Measurements from ENCODE around the gene PRSS56.
A peak's percentile ranks its signal among the peaks of the same experiment; 100 is the strongest.

The PRSS56 gene

GRCh38 chr2:232483923-232484627, 36.1 kb upstream of the PRSS56 start:
- no peaks in the 10 kb centered on the region for H3K36me3 Mint-ChIP-seq (ENCODE audit: low read depth)
- no peak overlapping the region for H3K4me3 Mint-ChIP-seq
- peaks cover 6% of the 10 kb centered on the region for H3K4me1 Mint-ChIP-seq
- H3K27ac Mint-ChIP-seq: no peak overlapping the region
- no peaks in the 10 kb centered on the region for H3K9me3 Mint-ChIP-seq
- ATAC-seq (no peak), DNase-seq (no peak)
- peaks cover 27% of the 10 kb centered on the region for H3K27me3 Mint-ChIP-seq

GRCh38 chr2:232484628-232485347, 35.4 kb upstream of the PRSS56 start:
- no peak for ATAC-seq
- Mint-ChIP-seq H3K27me3 (peaks cover 33% of the 10 kb centered on the region), H3K9me3 (no peaks in the 10 kb centered on the region), H3K36me3 (ENCODE audit: low read depth) (no peaks in the 10 kb centered on the region), H3K4me3 (no peak overlapping the region), H3K4me1 (peaks cover 6% of the 10 kb centered on the region), H3K27ac (no peak overlapping the region)
- DNase-seq: no peak

- Mint-ChIP-seq H3K4me1 (peaks cover 6% of the 10 kb centered on the region), H3K9me3 (no peaks in the 10 kb centered on the region), H3K27me3 (peaks cover 34% of the 10 kb centered on the region), H3K4me3 (no peak overlapping the region), H3K36me3 (ENCODE audit: low read depth) (no peaks in the 10 kb centered on the region), H3K27ac (no peak overlapping the region)
- DNase-seq: no peak
- ATAC-seq: no peak
These were observed 34.8 kb upstream of the PRSS56 start for GRCh38 chr2:232485348-232485756.

GRCh38 chr2:232485757-232486557, 34.2 kb upstream of the PRSS56 start:
- no peak overlapping the region for H3K27ac Mint-ChIP-seq
- ATAC-seq (no peak), DNase-seq (no peak)
- peaks cover 6% of the 10 kb centered on the region for H3K4me1 Mint-ChIP-seq
- no peaks in the 10 kb centered on the region for H3K36me3 Mint-ChIP-seq (ENCODE audit: low read depth)
- no peak overlapping the region for H3K4me3 Mint-ChIP-seq
- peaks cover 34% of the 10 kb centered on the region for H3K27me3 Mint-ChIP-seq
- H3K9me3 Mint-ChIP-seq: no peaks in the 10 kb centered on the region

- peak overlapping the region; percentile 14 for H3K4me3 Mint-ChIP-seq
- H3K36me3 Mint-ChIP-seq (ENCODE audit: low read depth): no peaks in the 10 kb centered on the region
- no peak overlapping the region for H3K27ac Mint-ChIP-seq
- H3K9me3 Mint-ChIP-seq: no peaks in the 10 kb centered on the region
- ATAC-seq (no peak), DNase-seq (no peak)
- H3K4me1 Mint-ChIP-seq: peaks cover 6% of the 10 kb centered on the region
- H3K27me3 Mint-ChIP-seq: peaks cover 34% of the 10 kb centered on the region
These were observed 33.4 kb upstream of the PRSS56 start for GRCh38 chr2:232486558-232487384.

- Mint-ChIP-seq H3K27me3 (peaks cover 34% of the 10 kb centered on the region), H3K27ac (no peak within 1 kb of the TSS), H3K9me3 (no peaks in the 10 kb centered on the region), H3K4me1 (peaks cover 6% of the 10 kb centered on the region), H3K36me3 (ENCODE audit: low read depth) (no peaks in the 10 kb centered on the region), H3K4me3 (peak within 1 kb of the TSS; percentile 22)
- no peak for ATAC-seq
- no peak for DNase-seq
These were observed 32.6 kb upstream of the PRSS56 start, which contains the start of gene ECEL1 for GRCh38 chr2:232487385-232488096. TSS of gene ECEL1 (minus strand) at chr2:232487834. CDS start at chr2:232486653, 1,181 bp downstream.

GRCh38 chr2:232488097-232488711, 32.0 kb upstream of the PRSS56 start:
- no peaks in the 10 kb centered on the region for H3K36me3 Mint-ChIP-seq (ENCODE audit: low read depth)
- peak overlapping the region; percentile 22 for H3K4me3 Mint-ChIP-seq
- no peak for DNase-seq
- H3K27me3 Mint-ChIP-seq: peaks cover 34% of the 10 kb centered on the region
- no peak for ATAC-seq
- H3K9me3 Mint-ChIP-seq: no peaks in the 10 kb centered on the region
- H3K4me1 Mint-ChIP-seq: peaks cover 6% of the 10 kb centered on the region
- no peak overlapping the region for H3K27ac Mint-ChIP-seq

GRCh38 chr2:232488721-232489300, 31.4 kb upstream of the PRSS56 start:
- Mint-ChIP-seq H3K36me3 (ENCODE audit: low read depth) (no peaks in the 10 kb centered on the region), H3K4me3 (peak overlapping the region; percentile 22), H3K9me3 (no peaks in the 10 kb centered on the region), H3K27ac (no peak overlapping the region), H3K4me1 (peaks cover 6% of the 10 kb centered on the region), H3K27me3 (peaks cover 35% of the 10 kb centered on the region)
- DNase-seq: no peak
- ATAC-seq: no peak

GRCh38 chr2:232489516-232490220, 30.5 kb upstream of the PRSS56 start:
- DNase-seq: no peak
- H3K4me3 Mint-ChIP-seq: no peak overlapping the region
- no peaks in the 10 kb centered on the region for H3K9me3 Mint-ChIP-seq
- H3K27me3 Mint-ChIP-seq: peaks cover 29% of the 10 kb centered on the region
- peaks cover 6% of the 10 kb centered on the region for H3K4me1 Mint-ChIP-seq
- H3K27ac Mint-ChIP-seq: no peak overlapping the region
- ATAC-seq: no peak
- H3K36me3 Mint-ChIP-seq (ENCODE audit: low read depth): no peaks in the 10 kb centered on the region

- no peak for ATAC-seq
- H3K4me1 Mint-ChIP-seq: peaks cover 3% of the 10 kb centered on the region
- no peaks in the 10 kb centered on the region for H3K36me3 Mint-ChIP-seq (ENCODE audit: low read depth)
- H3K9me3 Mint-ChIP-seq: no peaks in the 10 kb centered on the region
- H3K27ac Mint-ChIP-seq: no peak overlapping the region
- H3K4me3 Mint-ChIP-seq: no peak overlapping the region
- H3K27me3 Mint-ChIP-seq: peaks cover 22% of the 10 kb centered on the region
- no peak for DNase-seq
These were observed 29.7 kb upstream of the PRSS56 start for GRCh38 chr2:232490221-232491138.

GRCh38 chr2:232491139-232491780, 28.9 kb upstream of the PRSS56 start:
- Mint-ChIP-seq H3K27me3 (peaks cover 21% of the 10 kb centered on the region), H3K9me3 (no peaks in the 10 kb centered on the region), H3K4me3 (no peak overlapping the region), H3K27ac (no peak overlapping the region), H3K36me3 (ENCODE audit: low read depth) (no peaks in the 10 kb centered on the region), H3K4me1 (peaks cover 3% of the 10 kb centered on the region)
- no peak for ATAC-seq
- no peak for DNase-seq

Measured in activated naive CD8-positive, alpha-beta T cell treated with anti-CD3 and anti-CD28 coated beads, Interleukin-2, amount 50 U/mL, for 24 hours (primary cell).